Measurements from ENCODE around the gene SAPCD1.
A peak's percentile ranks its signal among the peaks of the same experiment; 100 is the strongest.

The SAPCD1 gene

GRCh38 chr6:31762356-31762755 is at the start of gene SAPCD1:
Gene SAPCD1 (plus strand): TSS chr6:31762656. CDS start chr6:31763055, 399 bp downstream.
- DNase-seq = no peak

DNA sequence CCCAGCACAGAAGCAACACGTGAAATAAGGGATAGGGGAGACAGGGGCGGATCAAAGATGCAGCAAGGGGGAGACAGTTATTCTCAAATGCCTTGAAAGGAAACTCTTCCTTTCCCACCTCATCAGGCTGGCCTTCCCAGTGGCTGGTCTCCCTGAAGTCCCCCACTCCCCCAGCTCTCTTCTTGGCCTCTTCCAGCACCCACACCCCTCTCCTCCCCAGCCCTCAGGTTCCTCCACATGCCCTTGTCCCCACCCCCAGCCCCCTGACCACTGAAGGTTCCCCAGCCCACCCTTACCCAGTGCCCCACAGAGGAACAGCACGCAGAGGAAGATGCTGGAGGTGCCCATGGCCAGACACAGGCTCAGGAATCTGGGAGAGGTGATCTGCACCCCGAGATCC is 49.0 kb upstream of the SAPCD1 start:
- DNase-seq = no peak

- no peak for DNase-seq
These were observed 48.3 kb upstream of the SAPCD1 start for GRCh38 chr6:31713991-31714684.

- DNase-seq = no peak
These were observed 47.2 kb upstream of the SAPCD1 start, which contains the start of gene LY6G6D for GRCh38 chr6:31715022-31715958. Gene LY6G6D (plus strand): TSS chr6:31715348. CDS start chr6:31715356, 8 bp downstream.

GRCh38 chr6:31717499-31718222 is 44.8 kb upstream of the SAPCD1 start:
- DNase-seq = no peak

GRCh38 chr6:31718265-31718664 is 44.2 kb upstream of the SAPCD1 start:
- DNase-seq = no peak

GRCh38 chr6:31719001-31719400 is 43.5 kb upstream of the SAPCD1 start:
- no peak for DNase-seq

- DNase-seq = no peak
These were observed 42.2 kb upstream of the SAPCD1 start for GRCh38 chr6:31720196-31720770.

DNA sequence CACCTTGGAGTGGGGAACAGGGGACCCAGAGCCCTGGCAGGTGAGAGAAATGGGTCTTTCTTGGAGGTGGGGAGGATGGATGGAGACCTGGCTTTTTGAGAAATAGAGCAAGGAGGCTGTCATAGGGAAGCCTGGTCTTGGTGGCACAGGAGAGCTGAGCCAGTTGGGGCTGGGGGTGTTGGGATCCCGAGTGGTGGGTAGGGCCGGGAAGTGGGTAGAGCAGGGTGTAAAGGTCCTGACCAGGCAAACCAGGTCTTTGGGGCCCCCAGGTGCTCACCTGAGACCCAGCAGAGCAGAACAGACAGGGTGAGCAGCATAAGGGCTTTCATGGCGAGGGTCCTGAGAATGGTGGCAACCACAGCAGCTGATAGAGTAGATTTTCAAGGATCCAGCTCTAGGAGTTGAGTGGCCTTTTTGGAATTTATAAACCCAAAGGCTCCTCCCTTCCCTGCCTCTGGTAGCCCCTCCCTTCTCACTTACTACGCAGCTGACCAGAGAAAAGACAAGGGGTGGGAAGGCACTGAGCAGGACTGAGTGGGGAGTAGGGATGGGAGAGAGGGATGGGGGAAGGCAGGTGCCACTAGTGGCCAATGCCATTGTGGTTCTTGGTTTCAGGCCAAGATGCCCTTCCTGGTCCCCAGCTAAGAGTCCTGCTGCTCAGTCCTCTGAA is 41.0 kb upstream of the SAPCD1 start, which contains the start of gene LY6G6C:
LY6G6C (minus strand) TSS at position 396 of the 670 bp plus-strand sequence; CDS start at position 329, 67 bp downstream.
- DNase-seq = no peak

DNA sequence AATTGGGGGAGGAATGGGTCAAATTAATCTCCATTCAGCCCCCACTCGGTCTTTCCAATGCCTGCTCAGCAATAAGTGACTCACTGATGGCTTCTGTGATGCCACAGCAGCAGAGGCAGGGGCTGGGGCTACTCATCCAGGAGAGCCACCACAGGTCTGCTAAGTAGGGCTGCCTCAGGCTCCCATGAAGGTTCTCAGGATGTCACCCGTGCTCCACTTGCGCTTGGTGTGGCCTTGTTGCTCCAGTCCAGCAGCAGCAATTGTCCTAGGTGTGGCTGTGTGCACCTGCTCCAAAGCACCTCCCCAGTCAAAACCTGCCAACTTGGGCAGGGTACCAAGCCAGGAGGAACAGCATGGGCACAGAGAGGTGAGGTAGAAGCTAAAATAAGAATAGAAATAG is 40.3 kb upstream of the SAPCD1 start:
- DNase-seq = no peak

DNA sequence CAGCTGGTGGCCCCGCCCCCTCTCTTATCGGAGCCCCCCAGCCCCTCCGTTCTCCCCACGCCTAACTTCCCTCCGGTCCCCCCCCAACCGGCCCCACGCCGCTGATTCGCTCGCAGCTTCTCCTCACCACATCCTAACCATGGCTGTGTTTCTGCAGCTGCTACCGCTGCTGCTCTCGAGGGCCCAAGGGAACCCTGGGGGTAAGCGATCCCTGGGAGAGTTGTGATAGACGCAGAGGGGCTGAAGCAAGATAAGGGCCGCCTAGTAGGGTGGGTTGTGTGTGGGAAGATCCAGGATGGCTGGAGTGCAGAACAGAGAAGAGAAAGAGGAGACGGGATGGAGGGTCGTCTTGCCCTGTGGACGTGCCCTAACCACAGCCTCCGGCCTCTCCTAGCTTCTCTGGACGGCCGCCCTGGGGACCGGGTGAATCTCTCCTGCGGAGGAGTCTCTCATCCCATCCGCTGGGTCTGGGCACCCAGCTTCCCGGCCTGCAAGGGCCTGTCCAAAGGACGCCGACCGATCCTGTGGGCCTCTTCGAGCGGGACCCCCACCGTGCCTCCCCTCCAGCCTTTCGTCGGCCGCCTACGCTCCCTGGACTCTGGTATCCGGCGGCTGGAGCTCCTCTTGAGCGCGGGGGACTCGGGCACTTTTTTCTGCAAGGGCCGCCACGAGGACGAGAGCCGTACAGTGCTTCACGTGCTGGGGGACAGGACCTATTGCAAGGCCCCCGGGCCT is 39.0 kb upstream of the SAPCD1 start, which contains the start of gene MPIG6B:
MPIG6B (plus strand) TSS at position 129 of the 735 bp plus-strand sequence; CDS start at position 140, 11 bp downstream.
- no peak for DNase-seq

DNA sequence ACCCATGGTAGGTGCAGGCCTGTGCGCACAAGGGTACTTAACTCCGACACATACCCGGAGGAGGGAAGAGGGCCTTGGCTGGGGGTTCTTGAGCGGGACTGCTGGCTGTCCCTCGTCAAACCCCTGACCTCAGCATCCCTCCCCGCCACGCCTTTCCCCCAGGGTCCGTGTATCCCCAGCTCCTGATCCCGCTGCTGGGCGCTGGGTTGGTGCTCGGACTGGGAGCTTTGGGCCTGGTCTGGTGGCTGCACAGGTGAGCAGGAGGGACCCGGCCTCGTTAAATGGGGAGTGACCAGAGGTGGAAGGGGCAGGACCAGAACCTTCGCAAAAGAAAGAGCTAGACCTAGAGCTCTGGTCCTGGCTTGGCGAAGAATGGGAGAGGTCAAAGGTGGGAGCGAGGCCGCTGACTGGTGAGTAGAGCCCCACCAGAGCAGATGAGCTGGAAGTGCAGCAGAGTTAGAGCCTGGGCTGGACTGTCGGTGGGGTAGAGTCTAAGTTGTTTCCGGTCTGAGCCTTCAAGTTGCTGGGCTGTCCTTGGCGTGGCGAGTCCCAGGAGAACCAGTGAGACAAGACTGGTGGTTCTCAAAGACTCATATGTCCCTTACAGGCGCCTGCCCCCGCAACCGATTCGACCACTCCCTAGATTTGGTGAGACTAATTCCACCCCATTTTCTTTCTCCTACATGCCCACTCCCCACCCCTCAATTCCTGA is 38.3 kb upstream of the SAPCD1 start:
- DNase-seq = no peak

- DNase-seq = no peak
These were observed 36.7 kb upstream of the SAPCD1 start for GRCh38 chr6:31725502-31726350.

DNA sequence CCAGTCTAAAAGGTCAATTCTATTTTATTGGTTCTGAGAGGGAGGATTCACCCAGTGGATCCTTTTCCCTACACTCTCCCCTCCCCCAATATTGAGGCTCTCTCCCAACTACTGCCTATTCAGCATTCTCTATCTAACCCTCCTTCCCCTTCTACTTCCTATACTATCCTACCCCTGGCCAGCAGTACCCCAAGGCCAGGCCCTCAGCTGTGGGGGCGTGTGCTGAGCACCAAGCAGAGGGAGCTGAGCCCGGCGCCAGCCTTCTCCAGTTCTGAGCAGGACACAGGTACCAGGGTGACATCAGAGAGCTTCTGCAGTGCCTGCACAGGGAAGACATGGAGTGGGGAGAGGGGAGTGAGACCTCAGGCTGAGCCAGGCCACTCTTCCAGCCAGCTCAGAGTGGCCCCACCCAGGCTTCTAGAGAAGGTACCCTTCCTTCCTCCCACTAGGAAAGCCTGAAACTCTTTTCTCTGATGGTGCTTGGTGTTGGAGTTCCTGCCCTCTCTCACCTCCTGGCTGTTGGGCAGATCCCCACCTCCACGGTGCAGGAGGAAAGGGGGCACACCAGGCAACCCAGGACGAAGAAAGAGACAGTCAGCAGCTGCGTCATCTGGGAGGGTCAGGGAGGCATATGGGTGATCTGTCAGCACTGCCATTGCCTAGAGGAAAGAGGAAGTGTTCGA is 35.3 kb upstream of the SAPCD1 start:
- DNase-seq = no peak

DNA sequence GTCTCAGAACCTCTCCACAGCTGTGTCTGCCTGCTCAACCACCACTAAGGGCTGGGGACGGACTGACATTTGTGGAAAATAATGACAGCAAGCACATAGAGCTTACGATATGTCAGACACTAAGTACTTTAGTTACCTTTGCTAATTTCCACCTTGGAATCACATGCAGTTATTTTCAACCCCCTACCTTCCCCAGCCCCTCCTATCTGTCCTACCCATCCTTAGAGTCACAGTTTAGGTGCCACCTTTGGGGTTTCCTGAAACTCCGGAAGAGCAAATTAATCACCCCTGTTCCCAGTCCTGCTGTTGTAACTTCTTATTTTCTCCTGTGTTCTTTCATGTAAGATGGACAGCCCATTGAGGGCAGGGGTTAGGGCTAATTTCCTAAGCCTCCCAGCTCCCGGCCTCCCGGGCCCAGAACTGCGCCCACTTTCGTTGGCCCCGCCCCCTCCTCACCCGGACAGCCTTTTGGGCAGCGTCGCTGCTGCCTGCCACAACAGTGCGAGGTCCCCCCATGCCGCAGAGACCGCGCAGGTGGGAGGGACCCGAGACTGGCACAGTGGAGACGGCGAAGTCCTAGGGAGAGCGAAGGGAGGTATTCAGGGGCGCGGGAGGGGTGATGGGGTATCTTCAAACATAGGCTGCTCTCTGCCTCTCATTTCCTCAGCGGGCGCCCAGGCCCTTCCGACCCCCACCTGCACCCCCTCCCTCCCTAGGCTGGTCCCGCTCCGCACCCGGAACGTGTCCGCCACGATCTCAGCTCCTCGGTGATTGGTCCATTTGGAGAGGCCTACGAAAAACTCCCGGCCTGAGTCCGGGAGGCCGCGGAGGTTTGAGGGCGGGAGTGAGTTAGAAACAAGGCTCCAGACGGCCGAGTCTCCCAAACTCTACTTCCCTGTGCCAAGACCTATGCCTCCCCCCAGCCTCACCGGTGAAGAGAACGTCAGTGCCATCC is 34.5 kb upstream of the SAPCD1 start:
- no peak for DNase-seq

- no peak for DNase-seq
These were observed 33.5 kb upstream of the SAPCD1 start, which contains the start of gene DDAH2 for GRCh38 chr6:31728767-31729514. Gene DDAH2 (minus strand): TSS chr6:31729299. CDS start chr6:31729161, 138 bp downstream.

DNA sequence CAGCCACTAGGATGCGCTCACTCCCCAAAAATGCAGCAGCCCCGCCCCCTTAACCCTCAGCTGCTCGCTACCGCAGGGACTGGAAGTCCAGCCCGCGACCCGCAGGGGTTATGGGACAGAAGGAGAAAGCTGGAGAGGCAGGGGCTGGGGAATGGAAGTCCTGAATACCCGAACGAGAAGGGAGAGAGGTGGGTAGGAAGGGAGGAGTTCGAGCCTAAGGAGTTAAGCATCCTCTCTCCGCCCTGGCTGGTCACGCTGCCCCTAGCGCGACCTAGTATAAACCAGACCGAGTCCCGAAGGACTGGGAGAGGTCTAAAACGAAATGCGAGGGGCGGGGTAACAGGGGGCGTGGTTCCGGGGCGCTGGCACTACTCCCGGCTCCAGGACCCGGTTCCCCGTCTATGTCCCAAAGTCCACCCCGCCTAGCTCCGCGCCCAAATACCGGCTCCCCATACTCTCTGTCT is 32.9 kb upstream of the SAPCD1 start:
- peak; percentile 83 for DNase-seq

Data from amniotic stem cell (primary cell).